ENCODE results near the gene CABP2. TPM values are rescaled to one million over a fixed set of nuclear protein-coding genes. Genes with fewer than 3 reads are reported as not detected.

CABP2 gene
- total RNA-seq, 4 donors from 2014 or later = not detected

DNA sequence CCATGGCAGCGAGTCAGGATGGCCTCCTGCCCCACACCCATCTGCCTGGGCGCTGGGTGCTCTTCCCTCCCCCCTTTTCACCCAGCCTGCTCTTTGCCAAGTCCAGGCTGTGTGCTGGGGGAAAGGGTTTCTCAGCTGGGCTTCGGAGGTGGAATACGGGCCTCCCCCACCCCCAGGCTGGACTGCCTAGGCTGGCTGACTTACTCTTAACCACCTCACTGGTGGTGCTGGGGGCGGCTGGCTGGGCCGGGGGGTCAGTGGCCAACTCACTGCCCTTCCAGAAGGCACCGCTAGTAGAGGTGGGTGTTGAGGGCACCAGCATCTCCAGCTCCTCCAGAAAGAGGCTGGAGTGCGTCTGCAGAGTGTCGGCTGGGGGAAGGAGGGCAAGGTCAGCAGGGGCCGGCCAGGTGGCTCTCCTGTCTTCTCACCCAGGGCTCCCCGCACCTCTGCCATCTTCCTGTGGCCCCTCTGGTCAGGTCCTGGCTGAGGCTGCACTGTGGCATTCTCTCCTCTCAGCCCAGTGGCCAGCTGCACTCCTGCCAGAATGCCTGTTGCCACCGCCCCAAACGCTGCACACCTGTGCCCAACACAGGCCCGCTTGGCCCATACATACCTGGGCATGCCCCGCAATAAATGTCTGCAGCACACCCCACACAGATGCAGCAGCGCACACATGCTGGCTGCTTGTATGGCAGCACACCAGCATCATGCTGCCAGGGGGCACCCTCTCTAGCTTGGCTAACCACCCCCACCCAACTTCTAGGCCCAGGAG is 27.8 kb downstream of the CABP2 start:
- TF ChIP-seq, protein P1, sequence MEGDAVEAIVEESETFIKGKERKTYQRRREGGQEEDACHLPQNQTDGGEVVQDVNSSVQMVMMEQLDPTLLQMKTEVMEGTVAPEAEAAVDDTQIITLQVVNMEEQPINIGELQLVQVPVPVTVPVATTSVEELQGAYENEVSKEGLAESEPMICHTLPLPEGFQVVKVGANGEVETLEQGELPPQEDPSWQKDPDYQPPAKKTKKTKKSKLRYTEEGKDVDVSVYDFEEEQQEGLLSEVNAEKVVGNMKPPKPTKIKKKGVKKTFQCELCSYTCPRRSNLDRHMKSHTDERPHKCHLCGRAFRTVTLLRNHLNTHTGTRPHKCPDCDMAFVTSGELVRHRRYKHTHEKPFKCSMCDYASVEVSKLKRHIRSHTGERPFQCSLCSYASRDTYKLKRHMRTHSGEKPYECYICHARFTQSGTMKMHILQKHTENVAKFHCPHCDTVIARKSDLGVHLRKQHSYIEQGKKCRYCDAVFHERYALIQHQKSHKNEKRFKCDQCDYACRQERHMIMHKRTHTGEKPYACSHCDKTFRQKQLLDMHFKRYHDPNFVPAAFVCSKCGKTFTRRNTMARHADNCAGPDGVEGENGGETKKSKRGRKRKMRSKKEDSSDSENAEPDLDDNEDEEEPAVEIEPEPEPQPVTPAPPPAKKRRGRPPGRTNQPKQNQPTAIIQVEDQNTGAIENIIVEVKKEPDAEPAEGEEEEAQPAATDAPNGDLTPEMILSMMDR (IDR thresholded peaks at IDR 0.05; ENCODE audit: low read depth) = no peak

DNA sequence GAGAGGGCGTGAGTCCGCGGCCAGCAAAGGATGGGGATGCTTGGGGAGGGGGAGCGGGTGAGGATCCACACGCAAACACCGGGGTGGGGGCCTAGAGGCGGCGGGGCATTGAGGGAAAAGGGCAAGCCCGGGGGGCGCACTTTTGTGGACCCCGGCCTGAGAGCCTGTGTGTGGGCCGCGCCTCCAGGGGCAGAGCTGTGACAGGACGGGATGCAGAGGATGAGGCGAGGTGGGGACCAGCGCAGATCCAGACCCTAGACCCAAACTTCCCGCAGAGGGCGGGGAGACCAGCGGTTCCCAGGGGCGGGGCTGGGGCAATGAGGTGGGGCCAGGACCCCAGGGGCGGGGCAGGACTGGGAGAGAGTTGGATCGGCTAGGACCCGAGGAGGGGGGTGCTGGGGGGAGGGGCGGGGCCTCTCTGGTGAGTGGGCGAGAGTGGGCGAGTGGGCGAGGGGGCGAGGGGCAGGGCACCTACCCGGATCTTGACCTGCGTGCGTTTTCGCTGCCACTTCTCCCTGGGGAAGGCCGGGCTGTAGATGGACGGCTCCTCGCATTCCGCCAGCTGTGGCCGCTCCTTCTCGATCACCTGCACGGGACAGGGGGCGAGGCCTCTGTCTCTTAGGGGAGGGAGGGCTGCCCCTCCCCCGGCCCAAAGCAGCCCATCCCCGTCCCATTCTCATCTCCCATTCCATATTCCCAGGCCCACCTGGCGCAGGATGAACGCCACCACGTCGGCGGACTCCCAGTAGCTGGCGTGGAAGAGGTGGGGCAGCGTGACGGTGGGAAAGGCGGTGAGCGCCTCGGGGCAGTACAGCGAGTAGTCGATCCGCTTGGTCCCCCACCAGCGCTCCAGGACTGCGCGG is 28.6 kb downstream of the CABP2 start:
- TF ChIP-seq, protein P1 (IDR thresholded peaks at IDR 0.05; ENCODE audit: low read depth) = no peak

DNA sequence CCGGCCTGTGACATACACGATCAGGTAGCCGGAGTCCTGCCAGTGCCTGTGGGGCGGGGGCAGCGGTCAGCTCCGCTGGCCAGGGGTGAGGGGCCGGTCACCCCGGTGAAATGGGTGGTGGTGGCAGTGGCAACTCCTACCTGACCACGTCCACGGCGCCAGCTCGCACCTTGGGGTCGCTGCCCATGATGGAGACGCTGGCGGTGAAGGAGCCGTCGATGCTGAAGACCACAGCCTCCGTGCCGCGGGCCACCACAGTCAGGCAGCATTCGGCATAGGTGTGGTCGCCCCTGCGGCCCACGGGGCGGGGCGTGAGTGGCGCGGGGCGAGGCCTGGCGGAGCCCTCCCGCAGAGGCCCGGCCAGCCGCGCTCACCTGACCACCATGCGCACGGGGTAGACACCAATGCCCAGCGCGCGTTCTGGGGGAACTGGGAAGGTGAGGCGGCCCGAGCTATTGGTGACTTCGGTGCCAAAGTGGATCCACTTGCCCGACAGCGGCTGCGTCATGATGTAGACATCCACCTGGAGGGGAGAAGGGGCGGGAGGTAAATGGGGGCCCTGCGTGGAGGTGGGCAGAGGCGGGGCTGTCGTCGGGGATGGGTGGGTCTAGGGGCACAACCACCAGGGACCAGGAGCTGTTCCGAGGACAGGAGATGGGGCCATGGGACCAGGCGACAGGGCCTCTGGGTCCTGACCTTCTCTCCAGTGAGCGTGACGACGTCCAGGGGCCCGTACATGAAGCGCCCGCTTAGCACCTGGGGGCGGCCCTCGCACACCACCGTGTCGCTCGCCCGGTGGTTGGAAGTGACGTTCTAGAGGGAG is 29.5 kb downstream of the CABP2 start:
- TF ChIP-seq, protein P1 (IDR thresholded peaks at IDR 0.05; ENCODE audit: low read depth) = no peak

DNA sequence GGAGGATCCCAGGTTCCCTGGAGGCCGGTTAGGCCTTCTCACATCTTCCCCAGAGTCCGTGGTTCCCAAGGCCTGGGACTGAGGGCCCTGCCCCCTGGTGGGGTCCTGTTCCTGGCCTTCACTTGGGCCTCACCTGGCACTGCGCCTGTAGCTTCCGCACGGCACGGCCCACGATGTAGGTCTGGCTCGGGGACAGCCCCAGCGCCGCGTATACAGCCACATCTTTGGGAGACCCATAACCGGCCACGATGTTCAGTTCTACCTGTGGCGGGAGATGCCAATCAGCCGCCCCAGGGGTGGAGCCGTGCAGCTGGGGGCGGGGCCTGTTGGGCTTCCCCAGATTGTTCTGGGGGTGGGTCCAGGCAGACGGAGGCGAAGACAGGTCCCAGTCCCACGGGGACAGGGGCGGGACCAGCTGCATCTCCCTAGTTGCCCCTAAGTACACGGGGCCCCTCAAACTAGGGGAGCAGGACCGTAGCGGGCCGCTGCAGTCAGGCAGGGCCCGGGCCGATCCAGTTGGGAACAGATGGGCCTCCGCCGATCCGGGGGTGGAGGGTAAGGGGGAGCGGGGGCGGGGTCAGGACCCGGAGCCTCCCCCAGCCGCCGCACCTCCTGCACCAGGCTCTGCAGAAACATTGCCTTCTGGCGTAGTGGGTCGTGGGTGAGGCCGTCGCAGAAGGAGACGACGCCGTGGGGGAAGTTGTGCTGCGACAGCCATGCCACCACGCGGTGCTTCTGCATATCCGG is 30.3 kb downstream of the CABP2 start:
- TF ChIP-seq, protein P1 (IDR thresholded peaks at IDR 0.05; ENCODE audit: low read depth) = no peak

DNA sequence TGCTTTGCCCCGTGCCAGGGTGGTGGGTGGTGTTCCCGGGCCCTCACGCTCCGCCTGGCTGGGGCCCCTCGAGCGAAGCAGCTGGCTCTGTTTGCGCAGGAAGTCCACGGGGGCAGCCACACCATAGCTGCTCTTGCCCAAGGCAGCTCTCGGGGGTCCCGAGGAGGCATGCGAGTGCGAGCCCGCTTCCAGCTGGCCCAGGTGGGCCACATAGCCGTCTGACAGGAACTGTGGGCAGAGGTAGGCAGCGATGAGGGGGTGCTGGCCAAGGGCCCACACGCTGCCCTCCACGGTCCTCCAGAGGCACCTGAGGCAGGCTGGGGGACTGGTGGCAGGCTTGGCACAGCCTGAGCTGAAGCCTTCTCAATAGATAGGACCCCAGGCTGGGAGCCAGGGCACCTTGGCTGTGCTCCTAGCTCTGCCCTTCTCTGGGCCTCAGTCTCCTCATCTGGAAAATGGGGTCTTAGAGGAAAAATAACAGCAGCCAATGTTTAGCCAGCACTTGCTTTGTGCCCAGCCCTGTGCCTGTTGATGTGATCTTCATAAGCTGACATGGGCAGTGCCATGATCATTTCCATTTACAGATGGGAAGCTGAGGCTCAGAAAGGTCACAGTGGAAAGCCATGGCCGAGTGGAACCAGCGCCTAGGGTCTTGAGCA is 31.0 kb downstream of the CABP2 start:
- TF ChIP-seq, protein P1 (IDR thresholded peaks at IDR 0.05; ENCODE audit: low read depth) = no peak

DNA sequence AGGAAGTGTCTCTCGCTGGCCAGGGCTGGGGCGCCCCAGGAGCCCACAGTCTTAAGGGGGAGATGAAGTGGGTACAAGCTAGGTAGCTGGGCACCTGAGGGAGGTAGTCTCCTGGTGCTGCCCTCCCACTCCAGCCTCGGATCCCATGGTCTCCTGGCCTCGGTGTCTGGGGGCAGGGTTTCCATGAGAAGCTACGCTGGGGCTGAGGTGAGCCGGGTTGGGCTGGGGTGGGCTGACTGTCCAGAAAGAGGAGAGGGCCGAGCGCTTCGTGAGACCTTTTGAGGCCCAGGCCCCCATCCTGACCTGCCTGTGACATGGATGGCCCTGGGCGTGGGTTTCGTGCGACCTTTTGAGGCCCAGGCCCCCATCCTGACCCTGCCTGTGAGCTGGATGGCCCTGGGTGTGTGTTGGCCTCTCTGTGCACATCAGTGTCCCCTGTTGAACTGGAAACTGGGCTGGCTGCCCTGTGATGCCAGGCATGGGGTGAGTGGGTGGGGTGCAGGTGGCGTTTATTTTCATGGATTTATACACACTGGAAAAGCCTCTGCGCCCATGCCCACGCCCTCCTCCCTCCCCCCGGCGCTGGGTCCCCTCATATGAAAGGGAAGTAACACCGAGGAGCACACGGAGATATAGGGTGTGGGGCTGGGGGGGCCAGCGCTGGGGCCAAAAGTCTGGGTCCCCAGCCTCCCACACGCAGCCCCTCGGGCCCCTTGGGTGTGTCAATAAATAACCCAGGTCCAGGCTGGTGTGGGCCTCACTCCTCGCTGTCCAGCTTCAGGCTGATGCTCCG is 31.8 kb downstream of the CABP2 start:
- TF ChIP-seq, protein P1 (IDR thresholded peaks at IDR 0.05; ENCODE audit: low read depth) = no peak

All from subcutaneous adipose tissue (tissue), 4 donors.